Prostate gland (tissue), 2 donors: ENCODE data around the gene RET. TPM values are rescaled to one million over a fixed set of nuclear protein-coding genes. Genes with fewer than 3 reads are reported as not detected.

Experiments used
- DNase-seq: peaks from one replicate; pipeline ENCODE4 v3.0.0-alpha.2; 2019; ENCODE audit warnings: low spot score
- H3K27ac ChIP-seq, 2 donors: fragments of 200-600 bp; sonication (generic); 2 replicates each; pipeline ENCODE4 v1.5.1; 2017 to 2019
- H3K27me3 ChIP-seq: fragments of 200-600 bp; sonication (generic); replicated peaks from 2 replicates; pipeline ENCODE4 v1.5.1; 2019; ENCODE audit not compliant: insufficient read depth
- H3K36me3 ChIP-seq, 2 donors: fragments of 200-600 bp; sonication (generic); 1 replicate in 1 of 2; 2 replicates in 1 of 2; pipeline versions ENCODE4 v1.5.1 to v1.8.1; 2017 to 2019
- H3K4me1 ChIP-seq: fragments of 200-600 bp; sonication (generic); replicated peaks from 2 replicates; pipeline ENCODE4 v1.5.1; 2019
- H3K4me3 ChIP-seq, 2 donors: fragments of 200-600 bp; sonication (generic); 2 replicates each; pipeline ENCODE4 v1.5.1; 2017 to 2019
- H3K9me3 ChIP-seq: fragments of 200-600 bp; sonication (generic); 2 replicates; pipeline ENCODE4 v1.5.1; 2017
- CTCF ChIP-seq, 4 experiments: fragments of 200-600 bp in 2 of 4; fragments of 450-650 bp in 2 of 4; sonication (generic) in 2 of 4; IDR thresholded peaks; 1 replicate in 3 of 4; 2 replicates in 1 of 4; pipeline ENCODE4 v1.5.1; 2016 to 2019; ENCODE audit warnings: antibody characterized with exemption in 4 of 4, mild to moderate bottlenecking in 2 of 4, moderate library complexity in 2 of 4
- POLR2A ChIP-seq: fragments of 450-650 bp; IDR thresholded peaks from one replicate; pipeline ENCODE4 v1.6.1; 2016; ENCODE audit warnings: antibody characterized with exemption, mild to moderate bottlenecking
- POLR2AphosphoS5 ChIP-seq: sonication (generic); formaldehyde crosslinking; IDR thresholded peaks from one replicate; pipeline ENCODE4 v1.6.1; 2017; ENCODE audit warnings: antibody characterized with exemption
- WGBS: methylation state at CpG from one replicate; pipeline ENCODE4 v1.1.5; 2018; 5-methylcytosine and 5-hydroxymethylcytosine counted together
- intact Hi-C: fragments of 100-400 bp; cut with DNase I; formaldehyde crosslinking; loops from one replicate; pipeline ENCODE4 v1.14.2; 2022
- total RNA-seq, 2 donors: library from RNA; depleted of rRNA; stranded (reverse); fragments of >200 nt; gene quantifications; one replicate each; pipeline ENCODE4 v1.1.0, GENCODE V29; 2016

The RET gene
- total RNA-seq, 2 donors from 2014 or later = 3.6 to 8.7 TPM

DNA sequence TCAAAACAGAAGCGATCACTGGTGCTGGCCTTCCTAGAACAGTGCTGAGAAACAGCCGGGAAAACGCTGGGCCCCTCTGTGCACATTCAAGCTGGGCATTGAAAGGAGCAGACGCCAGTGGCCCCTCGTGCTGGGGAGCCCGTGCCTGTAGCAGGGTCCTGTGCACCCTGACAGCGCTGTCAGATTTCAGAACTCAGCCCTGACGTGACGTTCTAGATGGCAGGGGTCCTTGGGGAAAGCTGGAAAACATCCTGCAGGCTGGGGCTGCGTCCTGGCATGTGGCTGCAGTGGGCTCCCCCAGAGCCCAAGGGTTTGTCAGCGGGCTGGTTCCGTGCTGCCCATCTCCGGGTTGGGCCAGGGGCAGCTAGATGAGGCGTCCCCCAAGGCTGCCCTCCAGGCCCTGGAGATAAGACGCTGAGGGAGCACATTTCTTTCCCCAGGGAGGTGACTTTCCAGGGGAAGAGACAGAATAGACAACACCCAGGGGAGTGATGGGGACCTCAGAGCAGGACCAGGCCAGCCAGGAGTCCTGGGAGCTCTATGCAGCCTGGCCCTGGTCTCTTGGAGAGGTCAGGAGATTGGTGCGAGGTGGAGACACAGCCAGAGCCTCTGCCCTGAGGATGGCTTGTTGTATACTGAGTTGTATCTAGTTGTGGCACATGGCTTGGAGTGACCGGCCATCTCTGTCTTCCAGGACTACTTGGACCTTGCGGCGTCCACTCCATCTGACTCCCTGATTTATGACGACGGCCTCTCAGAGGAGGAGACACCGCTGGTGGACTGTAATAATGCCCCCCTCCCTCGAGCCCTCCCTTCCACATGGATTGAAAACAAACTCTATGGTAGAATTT lies 49.2 kb downstream of the RET start:
- Histone ChIP-seq H3K36me3 (no peaks in the 10 kb centered on the region), H3K9me3 (no peaks in the 10 kb centered on the region), H3K27me3 (no peaks in the 10 kb centered on the region), H3K4me3 (no peak overlapping the region), H3K4me1 (no peaks in the 10 kb centered on the region), H3K27ac (no peak overlapping the region)
- WGBS = 90% methylated on average over 23 of the region's 23 CpGs
- DNase-seq = no peak
- intact Hi-C loops = no loop called here
- TF ChIP-seq POLR2AphosphoS5 = no peak
- no peak for TF ChIP-seq CTCF (IDR thresholded peaks at IDR 0.05)
- no peak for TF ChIP-seq POLR2A

DNA sequence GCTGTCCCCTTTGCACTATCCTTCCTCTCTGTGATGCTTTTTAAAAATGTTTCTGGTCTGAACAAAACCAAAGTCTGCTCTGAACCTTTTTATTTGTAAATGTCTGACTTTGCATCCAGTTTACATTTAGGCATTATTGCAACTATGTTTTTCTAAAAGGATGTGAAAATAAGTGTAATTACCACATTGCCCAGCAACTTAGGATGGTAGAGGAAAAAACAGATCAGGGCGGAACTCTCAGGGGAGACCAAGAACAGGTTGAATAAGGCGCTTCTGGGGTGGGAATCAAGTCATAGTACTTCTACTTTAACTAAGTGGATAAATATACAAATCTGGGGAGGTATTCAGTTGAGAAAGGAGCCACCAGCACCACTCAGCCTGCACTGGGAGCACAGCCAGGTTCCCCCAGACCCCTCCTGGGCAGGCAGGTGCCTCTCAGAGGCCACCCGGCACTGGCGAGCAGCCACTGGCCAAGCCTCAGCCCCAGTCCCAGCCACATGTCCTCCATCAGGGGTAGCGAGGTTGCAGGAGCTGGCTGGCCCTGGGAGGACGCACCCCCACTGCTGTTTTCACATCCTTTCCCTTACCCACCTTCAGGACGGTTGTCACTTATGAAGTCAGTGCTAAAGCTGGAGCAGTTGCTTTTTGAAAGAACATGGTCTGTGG lies 50.0 kb downstream of the RET start:
- Histone ChIP-seq H3K4me1 (no peaks in the 10 kb centered on the region), H3K27ac (no peak overlapping the region), H3K27me3 (no peaks in the 10 kb centered on the region), H3K4me3 (no peak overlapping the region), H3K9me3 (no peaks in the 10 kb centered on the region), H3K36me3 (no peaks in the 10 kb centered on the region)
- 76% methylated on average over 7 of the region's 7 CpGs for WGBS
- TF ChIP-seq CTCF (IDR thresholded peaks at IDR 0.05) = no peak
- no peak for DNase-seq
- intact Hi-C loops = no loop called here

DNA sequence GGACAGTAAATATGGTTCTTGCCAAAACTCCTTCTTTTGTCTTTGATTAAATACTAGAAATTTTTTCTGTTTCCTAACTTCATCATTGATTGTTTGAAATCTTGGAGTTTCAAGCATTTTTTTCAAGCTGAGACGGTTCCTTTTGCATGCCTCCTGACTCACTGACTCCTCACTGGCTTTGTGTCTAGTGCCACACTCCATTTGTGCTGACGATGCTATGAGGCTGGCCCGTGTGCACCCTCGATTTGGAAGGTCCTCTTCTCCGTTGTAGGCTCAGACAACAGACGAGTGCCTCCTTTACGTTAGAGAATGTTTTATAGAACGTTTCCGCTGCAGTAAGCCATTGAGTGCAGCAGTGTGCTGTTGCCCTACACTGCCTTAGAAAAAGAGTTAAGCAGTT lies 50.6 kb downstream of the RET start:
- no peaks in the 10 kb centered on the region for H3K36me3 ChIP-seq
- no peaks in the 10 kb centered on the region for H3K4me1 ChIP-seq
- no peak for TF ChIP-seq CTCF (IDR thresholded peaks at IDR 0.05)
- H3K9me3 ChIP-seq = no peaks in the 10 kb centered on the region
- H3K27ac ChIP-seq = no peak overlapping the region
- H3K27me3 ChIP-seq = no peaks in the 10 kb centered on the region
- WGBS = 63% methylated on average over 9 of the region's 9 CpGs
- intact Hi-C loops = no loop called here
- H3K4me3 ChIP-seq = no peak overlapping the region
- no peak for DNase-seq

DNA sequence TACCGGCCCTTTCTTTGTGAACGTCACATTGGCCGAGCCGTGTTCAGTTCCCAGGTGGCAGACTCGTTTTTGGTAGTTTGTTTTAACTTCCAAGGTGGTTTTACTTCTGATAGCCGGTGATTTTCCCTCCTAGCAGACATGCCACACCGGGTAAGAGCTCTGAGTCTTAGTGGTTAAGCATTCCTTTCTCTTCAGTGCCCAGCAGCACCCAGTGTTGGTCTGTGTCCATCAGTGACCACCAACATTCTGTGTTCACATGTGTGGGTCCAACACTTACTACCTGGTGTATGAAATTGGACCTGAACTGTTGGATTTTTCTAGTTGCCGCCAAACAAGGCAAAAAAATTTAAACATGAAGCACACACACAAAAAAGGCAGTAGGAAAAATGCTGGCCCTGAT lies 51.5 kb downstream of the RET start:
- 83% methylated on average over 8 of the region's 8 CpGs for WGBS
- DNase-seq = no peak
- intact Hi-C loops = no loop called here
- TF ChIP-seq CTCF (IDR thresholded peaks at IDR 0.05) (no peak), POLR2A (no peak), POLR2AphosphoS5 (no peak)
- Histone ChIP-seq H3K36me3 (no peaks in the 10 kb centered on the region), H3K4me3 (no peak overlapping the region), H3K27me3 (no peaks in the 10 kb centered on the region), H3K9me3 (no peaks in the 10 kb centered on the region), H3K27ac (no peak overlapping the region), H3K4me1 (no peaks in the 10 kb centered on the region)
